Fibroblast of the aortic adventitia (primary cell): Measurements from ENCODE around the gene TMEM9. TPM values are rescaled to one million over a fixed set of nuclear protein-coding genes. Genes with fewer than 3 reads are reported as not detected.

ENCODE experiments used
- DNase-seq: peaks from one replicate; pipeline ENCODE4 v3.0.0-alpha.2; 2010; ENCODE audit warnings: low read depth
- H3K4me3 ChIP-seq: 2 replicates; pipeline ENCODE4 v1.5.1; 2011; ENCODE audit warnings: low read depth, mild to moderate bottlenecking, control low read depth, low read length, moderate library complexity
- CTCF ChIP-seq: IDR thresholded peaks from 2 replicates; pipeline ENCODE4 v1.5.1; 2011; ENCODE audit warnings: mild to moderate bottlenecking, low read length, control low read depth, inconsistent platforms; ENCODE audit not compliant: insufficient read depth
- total RNA-seq: library from RNA; depleted of rRNA; stranded (reverse); fragments of >200 nt; gene quantifications from 2 replicates; pipeline ENCODE4 v1.2.3, GENCODE V29; 2012; ENCODE audit warnings: low replicate concordance

Gene TMEM9
- total RNA-seq, 1 donor, result 35.1 TPM

DNA sequence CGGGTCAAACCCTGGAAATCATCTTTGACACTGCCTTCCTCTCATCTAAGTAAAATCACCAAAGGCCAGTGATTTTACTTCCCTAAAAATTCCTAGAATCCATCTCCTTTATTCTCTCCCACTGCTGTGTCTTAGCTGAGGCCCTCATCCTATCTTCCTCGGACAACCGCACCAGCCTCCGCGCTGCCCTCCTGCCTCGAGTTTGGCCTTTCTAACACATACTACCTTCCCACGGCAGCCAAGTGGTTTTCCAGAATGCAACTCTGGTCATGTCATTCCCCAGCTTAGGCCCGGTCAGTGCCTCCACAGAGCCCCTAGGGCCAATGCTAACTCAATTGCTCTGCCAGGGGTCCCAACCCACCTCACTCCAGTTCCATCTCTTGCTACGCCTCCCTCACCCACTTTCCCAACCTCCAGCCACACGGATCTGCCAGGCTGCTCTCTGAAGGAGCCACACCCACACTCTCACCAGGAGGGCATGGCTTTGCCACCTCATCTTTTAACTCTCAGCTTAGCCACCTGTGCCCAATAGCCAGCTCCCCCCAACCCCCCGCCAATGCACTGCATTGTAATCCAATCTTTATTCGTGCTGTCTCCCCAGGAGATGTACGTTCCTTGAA, 6.8 kb downstream of the TMEM9 start:
- DNase-seq, result no peak
- no peak overlapping the region for H3K4me3 ChIP-seq
- no peak for TF ChIP-seq CTCF

- no peak for TF ChIP-seq CTCF
- H3K4me3 ChIP-seq, result no peak overlapping the region
- DNase-seq, result no peak
Measured at GRCh38 chr1:201146626-201147390, 7.5 kb downstream of the TMEM9 start.

DNA sequence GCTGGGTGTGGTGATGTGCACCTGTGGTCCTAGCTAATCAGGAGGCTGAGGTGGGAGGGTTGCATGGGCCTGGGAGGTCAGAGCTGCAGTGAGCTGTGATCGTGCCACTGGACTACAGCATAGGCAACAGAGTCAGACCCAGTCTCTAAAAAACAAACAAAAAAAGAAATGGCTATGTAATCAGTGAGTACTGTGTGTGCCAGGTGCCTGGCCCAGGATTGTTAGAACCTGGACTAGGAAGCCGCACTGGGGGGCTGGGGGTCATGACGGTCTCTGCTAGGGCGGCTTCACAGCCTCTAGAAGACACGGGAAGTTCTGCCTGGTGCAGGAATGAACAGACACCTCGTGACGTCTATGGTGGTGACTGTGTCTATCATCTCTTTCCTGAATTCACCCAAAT, 8.5 kb downstream of the TMEM9 start:
- no peak overlapping the region for H3K4me3 ChIP-seq
- no peak for TF ChIP-seq CTCF
- DNase-seq, result no peak

- DNase-seq, result no peak
- no peak for TF ChIP-seq CTCF
- no peak overlapping the region for H3K4me3 ChIP-seq
Measured at GRCh38 chr1:201145132-201145531, 9.1 kb downstream of the TMEM9 start.

DNA sequence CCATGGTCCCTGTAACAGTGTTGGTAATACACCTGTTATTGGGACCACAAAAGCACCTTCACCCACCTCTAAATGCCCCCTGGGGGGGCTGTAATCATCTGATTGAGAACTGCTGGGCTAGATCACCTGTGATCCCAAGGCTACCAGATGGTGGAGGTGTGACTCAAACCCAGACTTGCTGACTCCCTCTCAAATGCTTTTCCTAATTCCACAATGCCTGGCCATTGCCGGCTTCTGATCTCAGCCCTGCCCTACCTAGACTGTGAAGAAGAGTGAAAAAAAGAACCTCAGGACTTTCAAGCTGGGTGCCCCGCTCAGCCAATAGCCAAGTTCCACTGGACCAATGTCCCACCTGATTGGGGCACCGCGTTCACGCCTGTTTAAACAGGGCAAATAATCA, 9.6 kb downstream of the TMEM9 start:
- DNase-seq, result no peak
- no peak for TF ChIP-seq CTCF
- H3K4me3 ChIP-seq, result no peak overlapping the region

- no peak overlapping the region for H3K4me3 ChIP-seq
- DNase-seq, result no peak
- no peak for TF ChIP-seq CTCF
Measured at GRCh38 chr1:201143726-201144635, 10.3 kb downstream of the TMEM9 start.
